Cardiac muscle cell (in vitro differentiated cells and primary cell): ENCODE measurements around the gene POT1. TPM values are rescaled to one million over a fixed set of nuclear protein-coding genes. Genes with fewer than 3 reads are reported as not detected.
"Not testable (repeated sequence)": the region's sequence is repeated elsewhere in the genome, so short reads cannot be mapped to it uniquely, and the experiment has no call there.

ENCODE experiments used
- DNase-seq, 2 donors: peaks; one replicate each; pipeline versions ENCODE4 v3.0.0 to v3.0.0-alpha.2; 2010 to 2017; ENCODE audit warnings: low read depth in 1 of 2, low spot score in 1 of 2
- H3K27ac ChIP-seq: fragments of 200-600 bp; sonication (generic); 2 replicates; pipeline ENCODE4 v1.5.1; 2016
- H3K27me3 ChIP-seq: fragments of 200-600 bp; sonication (generic); 2 replicates; pipeline ENCODE4 v1.6.0; 2016; ENCODE audit warnings: control low read depth
- H3K36me3 ChIP-seq: fragments of 200-600 bp; sonication (generic); 2 replicates; pipeline ENCODE4 v1.5.1; 2016; ENCODE audit warnings: control low read depth
- H3K4me1 ChIP-seq: fragments of 200-600 bp; sonication (generic); 2 replicates; pipeline ENCODE4 v1.8.1; 2017; ENCODE audit warnings: low read depth, mild to moderate bottlenecking, mixed run types
- H3K4me3 ChIP-seq: fragments of 200-600 bp; sonication (generic); 2 replicates; pipeline ENCODE4 v1.5.1; 2016; ENCODE audit warnings: mild to moderate bottlenecking
- H3K9me3 ChIP-seq: fragments of 200-600 bp; sonication (generic); 2 replicates; pipeline ENCODE4 v1.5.1; 2017; ENCODE audit warnings: low read depth, mild to moderate bottlenecking, control low read depth
- CTCF ChIP-seq: IDR thresholded peaks from 2 replicates; pipeline ENCODE4 v1.5.1; 2012; ENCODE audit warnings: low read depth, mild to moderate bottlenecking, low read length
- polyA plus RNA-seq: library from polyadenylated mRNA; unstranded; fragments of >200 nt; fragmentation: Nextera tagmentation; extraction: Ambion mirVana; gene quantifications from 2 replicates; pipeline ENCODE4 v1.2.1, GENCODE V29; 2016
- total RNA-seq: library from RNA; depleted of rRNA; stranded (reverse); fragments of >200 nt; gene quantifications from 2 replicates; pipeline ENCODE4 v1.2.3, GENCODE V29; 2016

Gene POT1
- 19.4 and 20.4 TPM in 2 replicates for total RNA-seq
- 10.0 and 20.9 TPM in 2 replicates for polyA plus RNA-seq

DNA sequence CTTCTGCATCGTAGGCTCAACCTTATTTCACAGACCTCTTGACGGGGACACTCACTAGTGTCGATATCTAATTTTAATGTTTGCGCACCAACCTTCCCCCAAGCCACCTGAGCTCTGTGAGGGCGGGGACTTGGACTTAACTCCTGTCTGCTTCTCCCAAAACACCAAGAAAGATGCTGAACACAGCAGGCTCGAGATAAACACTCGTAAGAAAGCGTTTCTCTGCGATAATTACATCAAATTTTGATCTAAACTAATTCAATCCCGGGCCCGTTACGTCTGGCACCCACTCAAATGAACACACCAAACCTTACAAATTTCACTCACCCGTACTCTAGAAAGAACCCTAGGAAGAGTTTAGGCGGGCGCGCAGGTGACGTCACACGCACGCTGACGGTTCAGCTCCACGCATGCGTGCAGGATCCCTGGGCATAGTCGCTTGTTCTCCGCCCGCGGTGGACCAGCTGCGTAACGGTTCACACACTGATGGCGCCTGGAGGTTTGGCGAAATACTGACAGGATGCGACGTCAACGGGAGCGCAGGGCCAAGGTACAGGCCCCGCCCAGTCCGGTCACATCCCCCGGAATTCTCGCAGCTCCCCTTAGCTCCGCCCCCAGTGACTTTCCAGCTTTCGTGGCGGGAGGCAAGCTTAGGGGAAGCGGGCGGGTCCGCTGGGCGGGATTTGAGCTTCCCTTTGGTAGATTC is at the start of gene POT1:
TSS of gene POT1 (minus strand) at position 359 of the 706 bp plus-strand sequence. CDS start 32,652 bp downstream, outside the sequence.
- TF ChIP-seq CTCF, result no peak
- H3K36me3 ChIP-seq, result no peaks in the 10 kb centered on the region
- peak within 1 kb of the TSS; percentile 59 for H3K4me3 ChIP-seq
- no peaks in the 10 kb centered on the region for H3K9me3 ChIP-seq
- H3K4me1 ChIP-seq, result peaks cover 13% of the 10 kb centered on the region
- peak; percentile 99 to 100 for DNase-seq
- H3K27ac ChIP-seq, result peak within 1 kb of the TSS; percentile 70
- H3K27me3 ChIP-seq, result no peaks in the 10 kb centered on the region

DNA sequence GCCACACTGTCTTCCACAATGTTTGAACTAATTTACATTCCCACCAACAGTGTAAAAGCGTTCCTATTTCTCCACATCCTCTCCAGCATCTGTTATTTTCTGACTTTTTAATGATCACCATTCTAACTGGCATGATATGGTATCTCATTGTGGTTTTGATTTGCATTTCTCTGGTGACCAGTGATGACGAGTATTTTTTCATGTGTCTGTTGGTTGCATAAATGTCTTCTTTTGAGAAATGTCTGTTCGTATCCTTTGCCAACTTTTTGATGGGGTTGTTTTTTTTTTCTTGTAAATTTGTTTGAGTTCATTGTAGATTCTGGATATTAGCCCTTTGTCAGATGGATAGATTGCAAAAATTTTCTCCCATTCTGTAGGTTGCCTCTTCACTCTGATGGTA is 45.5 kb upstream of the POT1 start:
- not testable (repeated sequence) for H3K4me1 ChIP-seq, H3K9me3 ChIP-seq, H3K36me3 ChIP-seq, H3K4me3 ChIP-seq, H3K27ac ChIP-seq, H3K27me3 ChIP-seq
- DNase-seq, result peak in 1 of 2 donors; percentile 36

DNA sequence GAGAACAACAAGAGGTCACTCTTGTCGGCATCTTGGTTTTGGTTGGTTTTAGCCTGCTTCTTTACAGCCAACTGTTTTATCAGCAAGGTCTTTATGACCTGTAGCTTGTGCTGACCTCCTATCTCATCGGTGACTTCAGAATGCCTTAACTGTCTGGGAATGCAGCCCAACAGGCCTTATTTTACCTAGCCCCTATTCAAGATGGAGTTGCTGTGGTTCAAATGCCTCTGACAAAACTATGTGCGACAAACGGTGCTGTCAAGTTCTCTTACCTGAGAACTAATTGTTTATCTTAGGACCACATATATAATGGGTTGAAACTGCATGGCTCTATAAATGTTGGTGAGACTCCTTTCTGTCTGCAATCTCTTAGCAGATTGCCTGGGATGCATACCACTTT is 35.9 kb upstream of the POT1 start:
- no peak for TF ChIP-seq CTCF

DNA sequence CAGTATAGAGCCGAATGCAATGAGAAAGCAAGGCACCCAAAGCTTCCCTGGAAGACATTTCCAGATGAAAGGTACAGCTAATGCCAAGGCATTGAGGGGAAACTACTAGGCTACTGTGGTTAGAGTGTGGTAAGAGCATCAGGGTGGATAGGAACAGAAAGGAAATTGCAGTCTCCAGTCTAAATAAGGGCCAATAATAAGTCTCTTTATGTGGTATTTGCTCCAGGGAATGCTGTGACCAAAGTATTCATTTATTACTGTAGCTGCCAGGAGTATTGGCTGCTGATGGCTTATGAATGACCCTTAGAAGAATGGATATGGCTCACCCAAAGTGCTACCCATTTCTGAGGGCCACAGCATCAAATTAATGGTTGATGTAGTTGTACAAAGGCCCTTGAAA is 30.1 kb upstream of the POT1 start:
- no peaks in the 10 kb centered on the region for H3K9me3 ChIP-seq
- H3K27ac ChIP-seq, result no peak overlapping the region
- H3K4me1 ChIP-seq, result no peaks in the 10 kb centered on the region
- no peak for DNase-seq
- no peak for TF ChIP-seq CTCF
- H3K36me3 ChIP-seq, result no peaks in the 10 kb centered on the region
- no peaks in the 10 kb centered on the region for H3K27me3 ChIP-seq
- no peak overlapping the region for H3K4me3 ChIP-seq

More for the DNA sequence above, 35.9 kb upstream of the POT1 start:
- no peak for DNase-seq
- no peaks in the 10 kb centered on the region for H3K36me3 ChIP-seq
- H3K27ac ChIP-seq, result no peak overlapping the region
- H3K4me1 ChIP-seq, result no peaks in the 10 kb centered on the region
- no peaks in the 10 kb centered on the region for H3K27me3 ChIP-seq
- no peaks in the 10 kb centered on the region for H3K9me3 ChIP-seq
- H3K4me3 ChIP-seq, result no peak overlapping the region

- not testable (repeated sequence) for H3K27me3 ChIP-seq, H3K27ac ChIP-seq, DNase-seq, H3K36me3 ChIP-seq, H3K4me1 ChIP-seq, H3K4me3 ChIP-seq, H3K9me3 ChIP-seq
Measured at GRCh38 chr7:124957952-124958351, 28.3 kb upstream of the POT1 start.

GRCh38 chr7:124956160-124956559 is 26.5 kb upstream of the POT1 start:
- TF ChIP-seq CTCF, result no peak

DNA sequence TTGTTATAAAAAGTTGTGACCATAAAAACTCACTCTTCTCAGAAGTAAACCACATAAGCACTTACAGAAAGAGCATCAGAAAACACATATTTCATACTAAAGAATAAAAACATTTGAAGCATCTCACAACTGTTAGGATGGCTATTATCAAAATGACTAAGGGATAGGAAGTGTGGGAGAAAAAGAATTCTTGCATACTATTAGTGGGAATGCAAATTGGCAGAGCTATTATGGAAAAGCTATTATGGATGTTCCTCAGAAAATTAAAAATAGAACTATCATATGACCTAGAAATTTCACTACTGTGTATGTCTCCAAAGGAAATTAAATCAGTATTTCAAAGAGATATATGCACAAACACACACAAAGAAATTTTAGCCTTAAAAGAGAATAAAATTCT is 25.2 kb upstream of the POT1 start:
- TF ChIP-seq CTCF, result no peak
- Histone ChIP-seq H3K4me1 (no peaks in the 10 kb centered on the region), H3K27ac (no peak overlapping the region), H3K4me3 (no peak overlapping the region), H3K9me3 (no peaks in the 10 kb centered on the region), H3K36me3 (no peaks in the 10 kb centered on the region), H3K27me3 (no peaks in the 10 kb centered on the region)
- peak in 1 of 2 donors; percentile 40 for DNase-seq

More at GRCh38 chr7:124956160-124956559, 26.5 kb upstream of the POT1 start:
- Histone ChIP-seq H3K9me3 (no peaks in the 10 kb centered on the region), H3K27ac (no peak overlapping the region), H3K4me3 (no peak overlapping the region), H3K36me3 (no peaks in the 10 kb centered on the region), H3K27me3 (no peaks in the 10 kb centered on the region), H3K4me1 (no peaks in the 10 kb centered on the region)
- no peak for DNase-seq
